HepG2 (cell line): ENCODE measurements around the gene SETD1B. TPM values are rescaled to one million over a fixed set of nuclear protein-coding genes. Genes with fewer than 3 reads are reported as not detected.

Experiments
- CHD4 ChIP-seq: fragments of 200-600 bp; sonication (generic); IDR thresholded peaks from 2 replicates; pipeline ENCODE4 v1.7.0; 2017; ENCODE audit warnings: mild to moderate bottlenecking, low read length, borderline replicate concordance
- IKZF1 ChIP-seq: fragments of 450-650 bp; IDR thresholded peaks from 2 replicates; pipeline ENCODE4 v1.7.1; 2016
- KDM1A ChIP-seq: IDR thresholded peaks from 2 replicates; pipeline ENCODE4 v1.6.1; 2016; ENCODE audit warnings: missing compliant biosample characterization
- NCOA5 ChIP-seq: sonication (generic); formaldehyde crosslinking; IDR thresholded peaks from 2 replicates; pipeline ENCODE4 v1.4.0; 2020; ENCODE audit warnings: missing genetic modification reagents
- PRDM10 ChIP-seq: sonication (generic); formaldehyde crosslinking; IDR thresholded peaks from 2 replicates; pipeline ENCODE4 v1.4.0; 2020; ENCODE audit warnings: low read depth, missing genetic modification reagents
- RARA ChIP-seq: IDR thresholded peaks from 2 replicates; pipeline ENCODE4 v1.6.1; 2016; ENCODE audit warnings: missing genetic modification reagents, missing compliant biosample characterization
- REPIN1 ChIP-seq: sonication (generic); formaldehyde crosslinking; IDR thresholded peaks from 2 replicates; pipeline ENCODE4 v1.8.0; 2022; ENCODE audit warnings: missing genetic modification reagents, low read depth, mild to moderate bottlenecking, borderline replicate concordance
- RNF2 ChIP-seq: fragments of 450-650 bp; conservative IDR thresholded peaks from 2 replicates; pipeline ENCODE4 v1.6.1; 2016; ENCODE audit warnings: low read depth
- SKI ChIP-seq: fragments of 450-650 bp; IDR thresholded peaks from one replicate; pipeline ENCODE4 v1.6.1; 2018; ENCODE audit warnings: mild to moderate bottlenecking; ENCODE audit not compliant: partially characterized antibody
- TGIF2 ChIP-seq: IDR thresholded peaks from 2 replicates; pipeline ENCODE4 v1.6.1; 2016; ENCODE audit warnings: control low read depth, missing compliant biosample characterization
- ZNF629 ChIP-seq: sonication (generic); formaldehyde crosslinking; conservative IDR thresholded peaks from 2 replicates; pipeline ENCODE4 v1.5.0; 2020; ENCODE audit warnings: missing genetic modification reagents
- ZNF646 ChIP-seq: sonication (generic); formaldehyde crosslinking; IDR thresholded peaks from 2 replicates; pipeline ENCODE4 v1.9.0; 2021; ENCODE audit warnings: mild to moderate bottlenecking, missing genetic modification reagents
- polyA plus RNA-seq, 8 experiments: library from polyadenylated mRNA; depleted of rRNA in 3 of 8; stranded (reverse) in 7 of 8; unstranded in 1 of 8; fragments of >200 nt; fragmentation: Illumina TruSeq in 4 of 8; extraction: Trizol in 4 of 8; gene quantifications; 2 replicates each; pipeline versions ENCODE4 v1.2.1 to v1.2.3, GENCODE V29; 2011 to 2016; ENCODE audit warnings: low read depth in 4 of 8, missing spikeins in 1 of 8, mixed read lengths in 1 of 8; ENCODE audit not compliant: insufficient read depth in 1 of 8
- total RNA-seq, 5 experiments: library from RNA; depleted of rRNA; stranded (reverse); fragments of >200 nt; fragmentation: Illumina TruSeq; extraction: Trizol; gene quantifications; 2 replicates each; pipeline ENCODE4 v1.2.3, GENCODE V29; 2016; ENCODE audit warnings: low read depth in 1 of 5

SETD1B gene
- total and polyA plus RNA-seq, 2 of the 13 experiments (the other 11 are each of a cell fraction or from before 2014, with no cell fraction given), result 1.1 to 1.4 TPM

GRCh38 chr12:121773011-121773777 is 30.6 kb upstream of the SETD1B start (continued):
- TF ChIP-seq ZNF646 (CRISPR knock-in tag), result no peak
- TF ChIP-seq CHD4, result no peak
- no peak for TF ChIP-seq IKZF1
- TF ChIP-seq PRDM10 (CRISPR knock-in tag), result no peak
- no peak for TF ChIP-seq RARA (CRISPR knock-in tag)
- TF ChIP-seq RNF2, result no peak
- TF ChIP-seq NCOA5 (CRISPR knock-in tag), result no peak
- TF ChIP-seq REPIN1 (CRISPR knock-in tag), result peak; percentile 38; the same call in 1 of the 2 replicates
- TF ChIP-seq SKI, result no peak
- 0 out of 2 replicates have a peak, but pooled peaks have one; percentile 43 for TF ChIP-seq TGIF2 (CRISPR knock-in tag)
- no peak for TF ChIP-seq KDM1A (CRISPR knock-in tag)
- TF ChIP-seq ZNF629 (CRISPR knock-in tag), result no peak
